ENCODE results near the gene NEO1.
"Not testable (repeated sequence)": the region's sequence is repeated elsewhere in the genome, so short reads cannot be mapped to it uniquely, and the experiment has no call there.

NEO1 gene

GRCh38 chr15:73143763-73144155 lies 91.5 kb downstream of the NEO1 start:
- Histone ChIP-seq H3K36me3 (ENCODE audit: control insufficient read depth, insufficient read depth, low read length, severe bottlenecking) (no peaks in the 10 kb centered on the region), H3K4me1 (ENCODE audit: control insufficient read depth, insufficient read depth, low read length) (no peaks in the 10 kb centered on the region), H3K4me3 (ENCODE audit: low read length) (no peak overlapping the region), H3K9me3 (ENCODE audit: control insufficient read depth, low read length) (no peaks in the 10 kb centered on the region), H3K27me3 (replicated peaks; ENCODE audit: control insufficient read depth, insufficient read depth, low read length) (no peaks in the 10 kb centered on the region), H3K9ac (ENCODE audit: low read length) (no peak overlapping the region)
- no peak for DNase-seq (ENCODE audit: low read depth)

GRCh38 chr15:73146419-73146818 lies 94.2 kb downstream of the NEO1 start:
- Histone ChIP-seq H3K4me1 (ENCODE audit: control insufficient read depth, insufficient read depth, low read length) (no peaks in the 10 kb centered on the region), H3K4me3 (ENCODE audit: low read length) (no peak overlapping the region), H3K9ac (ENCODE audit: low read length) (no peak overlapping the region), H3K27me3 (replicated peaks; ENCODE audit: control insufficient read depth, insufficient read depth, low read length) (no peaks in the 10 kb centered on the region), H3K9me3 (ENCODE audit: control insufficient read depth, low read length) (peaks cover 1% of the 10 kb centered on the region), H3K36me3 (ENCODE audit: control insufficient read depth, insufficient read depth, low read length, severe bottlenecking) (no peaks in the 10 kb centered on the region)
- DNase-seq (ENCODE audit: low read depth), result no peak

- Histone ChIP-seq H3K4me1 (ENCODE audit: control insufficient read depth, insufficient read depth, low read length) (no peaks in the 10 kb centered on the region), H3K9ac (ENCODE audit: low read length) (no peak overlapping the region), H3K9me3 (ENCODE audit: control insufficient read depth, low read length) (peaks cover 20% of the 10 kb centered on the region), H3K4me3 (ENCODE audit: low read length) (no peak overlapping the region), H3K36me3 (ENCODE audit: control insufficient read depth, insufficient read depth, low read length, severe bottlenecking) (no peaks in the 10 kb centered on the region), H3K27me3 (replicated peaks; ENCODE audit: control insufficient read depth, insufficient read depth, low read length) (no peaks in the 10 kb centered on the region)
- DNase-seq (ENCODE audit: low read depth), result no peak
These were observed 98.6 kb downstream of the NEO1 start for GRCh38 chr15:73150831-73151230.

- no peak overlapping the region for H3K9ac ChIP-seq (ENCODE audit: low read length)
- H3K27me3 ChIP-seq (replicated peaks; ENCODE audit: control insufficient read depth, insufficient read depth, low read length), result no peaks in the 10 kb centered on the region
- no peak overlapping the region for H3K4me3 ChIP-seq (ENCODE audit: low read length)
- no peak for DNase-seq (ENCODE audit: low read depth)
- H3K4me1 ChIP-seq (ENCODE audit: control insufficient read depth, insufficient read depth, low read length), result no peaks in the 10 kb centered on the region
- H3K36me3 ChIP-seq (ENCODE audit: control insufficient read depth, insufficient read depth, low read length, severe bottlenecking), result no peaks in the 10 kb centered on the region
- peaks cover 25% of the 10 kb centered on the region for H3K9me3 ChIP-seq (ENCODE audit: control insufficient read depth, low read length)
These were observed 100.8 kb downstream of the NEO1 start for GRCh38 chr15:73153024-73153423.

- no peak for DNase-seq (ENCODE audit: low read depth)
- H3K36me3 ChIP-seq (ENCODE audit: control insufficient read depth, insufficient read depth, low read length, severe bottlenecking), result no peaks in the 10 kb centered on the region
- no peaks in the 10 kb centered on the region for H3K27me3 ChIP-seq (replicated peaks; ENCODE audit: control insufficient read depth, insufficient read depth, low read length)
- H3K9me3 ChIP-seq (ENCODE audit: control insufficient read depth, low read length), result peaks cover 25% of the 10 kb centered on the region
- no peak overlapping the region for H3K4me3 ChIP-seq (ENCODE audit: low read length)
- H3K9ac ChIP-seq (ENCODE audit: low read length), result no peak overlapping the region
- H3K4me1 ChIP-seq (ENCODE audit: control insufficient read depth, insufficient read depth, low read length), result no peaks in the 10 kb centered on the region
These were observed 101.2 kb downstream of the NEO1 start for GRCh38 chr15:73153447-73153846.

- no peaks in the 10 kb centered on the region for H3K36me3 ChIP-seq (ENCODE audit: control insufficient read depth, insufficient read depth, low read length, severe bottlenecking)
- peaks cover 21% of the 10 kb centered on the region for H3K9me3 ChIP-seq (ENCODE audit: control insufficient read depth, low read length)
- H3K4me1 ChIP-seq (ENCODE audit: control insufficient read depth, insufficient read depth, low read length), result no peaks in the 10 kb centered on the region
- H3K4me3 ChIP-seq (ENCODE audit: low read length), result no peak overlapping the region
- no peaks in the 10 kb centered on the region for H3K27me3 ChIP-seq (replicated peaks; ENCODE audit: control insufficient read depth, insufficient read depth, low read length)
- no peak overlapping the region for H3K9ac ChIP-seq (ENCODE audit: low read length)
- no peak for DNase-seq (ENCODE audit: low read depth)
These were observed 104.3 kb downstream of the NEO1 start for GRCh38 chr15:73156431-73157191.

- H3K9ac ChIP-seq (ENCODE audit: low read length), result no peak overlapping the region
- no peak for DNase-seq (ENCODE audit: low read depth)
- H3K9me3 ChIP-seq (ENCODE audit: control insufficient read depth, low read length), result peaks cover 6% of the 10 kb centered on the region
- H3K36me3 ChIP-seq (ENCODE audit: control insufficient read depth, insufficient read depth, low read length, severe bottlenecking), result no peaks in the 10 kb centered on the region
- H3K4me1 ChIP-seq (ENCODE audit: control insufficient read depth, insufficient read depth, low read length), result no peaks in the 10 kb centered on the region
- H3K27me3 ChIP-seq (replicated peaks; ENCODE audit: control insufficient read depth, insufficient read depth, low read length), result no peaks in the 10 kb centered on the region
- H3K4me3 ChIP-seq (ENCODE audit: low read length), result no peak overlapping the region
These were observed 109.3 kb downstream of the NEO1 start for GRCh38 chr15:73161546-73161945.

- Histone ChIP-seq H3K4me1 (ENCODE audit: control insufficient read depth, insufficient read depth, low read length) (no peaks in the 10 kb centered on the region), H3K9ac (ENCODE audit: low read length) (no peak overlapping the region), H3K9me3 (ENCODE audit: control insufficient read depth, low read length) (peaks cover 6% of the 10 kb centered on the region), H3K4me3 (ENCODE audit: low read length) (no peak overlapping the region), H3K27me3 (replicated peaks; ENCODE audit: control insufficient read depth, insufficient read depth, low read length) (no peaks in the 10 kb centered on the region), H3K36me3 (ENCODE audit: control insufficient read depth, insufficient read depth, low read length, severe bottlenecking) (no peaks in the 10 kb centered on the region)
- no peak for DNase-seq (ENCODE audit: low read depth)
These were observed 113.2 kb downstream of the NEO1 start for GRCh38 chr15:73165435-73165834.

GRCh38 chr15:73165844-73166243 lies 113.6 kb downstream of the NEO1 start:
- no peak overlapping the region for H3K4me3 ChIP-seq (ENCODE audit: low read length)

GRCh38 chr15:73166711-73167110 lies 114.4 kb downstream of the NEO1 start:
- not testable (repeated sequence) for DNase-seq (ENCODE audit: low read depth); H3K4me3 ChIP-seq (ENCODE audit: low read length); H3K27me3 ChIP-seq (replicated peaks; ENCODE audit: control insufficient read depth, insufficient read depth, low read length); H3K9ac ChIP-seq (ENCODE audit: low read length); H3K9me3 ChIP-seq (ENCODE audit: control insufficient read depth, low read length); H3K4me1 ChIP-seq (ENCODE audit: control insufficient read depth, insufficient read depth, low read length); H3K36me3 ChIP-seq (ENCODE audit: control insufficient read depth, insufficient read depth, low read length, severe bottlenecking)

More at GRCh38 chr15:73165844-73166243, 113.6 kb downstream of the NEO1 start:
- Histone ChIP-seq H3K36me3 (ENCODE audit: control insufficient read depth, insufficient read depth, low read length, severe bottlenecking) (no peaks in the 10 kb centered on the region), H3K9me3 (ENCODE audit: control insufficient read depth, low read length) (peaks cover 6% of the 10 kb centered on the region), H3K9ac (ENCODE audit: low read length) (no peak overlapping the region), H3K4me1 (ENCODE audit: control insufficient read depth, insufficient read depth, low read length) (no peaks in the 10 kb centered on the region), H3K27me3 (replicated peaks; ENCODE audit: control insufficient read depth, insufficient read depth, low read length) (no peaks in the 10 kb centered on the region)
- no peak for DNase-seq (ENCODE audit: low read depth)

GRCh38 chr15:73168487-73168886 lies 116.2 kb downstream of the NEO1 start:
- Histone ChIP-seq H3K4me1 (ENCODE audit: control insufficient read depth, insufficient read depth, low read length) (no peaks in the 10 kb centered on the region), H3K4me3 (ENCODE audit: low read length) (no peak overlapping the region), H3K36me3 (ENCODE audit: control insufficient read depth, insufficient read depth, low read length, severe bottlenecking) (no peaks in the 10 kb centered on the region), H3K9me3 (ENCODE audit: control insufficient read depth, low read length) (peaks cover 6% of the 10 kb centered on the region), H3K27me3 (replicated peaks; ENCODE audit: control insufficient read depth, insufficient read depth, low read length) (no peaks in the 10 kb centered on the region), H3K9ac (ENCODE audit: low read length) (no peak overlapping the region)
- no peak for DNase-seq (ENCODE audit: low read depth)

GRCh38 chr15:73171711-73172110 lies 119.4 kb downstream of the NEO1 start:
- Histone ChIP-seq H3K4me3 (ENCODE audit: low read length) (no peak overlapping the region), H3K4me1 (ENCODE audit: control insufficient read depth, insufficient read depth, low read length) (no peaks in the 10 kb centered on the region), H3K27me3 (replicated peaks; ENCODE audit: control insufficient read depth, insufficient read depth, low read length) (no peaks in the 10 kb centered on the region), H3K36me3 (ENCODE audit: control insufficient read depth, insufficient read depth, low read length, severe bottlenecking) (no peaks in the 10 kb centered on the region), H3K9me3 (ENCODE audit: control insufficient read depth, low read length) (no peaks in the 10 kb centered on the region), H3K9ac (ENCODE audit: low read length) (no peak overlapping the region)
- DNase-seq (ENCODE audit: low read depth), result no peak
